Suprapubic skin (tissue), 3 donors: ENCODE results near the gene BUD13.

Experiments
- POLR2AphosphoS5 ChIP-seq, 3 donors: sonication (generic); formaldehyde crosslinking; IDR thresholded peaks; one replicate each; pipeline ENCODE4 v1.6.1; 2017; ENCODE audit warnings: antibody characterized with exemption in 3 of 3
- TF ChIP-seq, protein P1 (sequence below), 2 donors: fragments of 200-600 bp in 1 of 2; fragments of 450-650 bp in 1 of 2; sonication (generic) in 1 of 2; IDR thresholded peaks; one replicate each; pipeline ENCODE4 v1.5.1; 2016 to 2019; ENCODE audit warnings: antibody characterized with exemption in 2 of 2, mild to moderate bottlenecking in 1 of 2, moderate library complexity in 1 of 2

DNA sequence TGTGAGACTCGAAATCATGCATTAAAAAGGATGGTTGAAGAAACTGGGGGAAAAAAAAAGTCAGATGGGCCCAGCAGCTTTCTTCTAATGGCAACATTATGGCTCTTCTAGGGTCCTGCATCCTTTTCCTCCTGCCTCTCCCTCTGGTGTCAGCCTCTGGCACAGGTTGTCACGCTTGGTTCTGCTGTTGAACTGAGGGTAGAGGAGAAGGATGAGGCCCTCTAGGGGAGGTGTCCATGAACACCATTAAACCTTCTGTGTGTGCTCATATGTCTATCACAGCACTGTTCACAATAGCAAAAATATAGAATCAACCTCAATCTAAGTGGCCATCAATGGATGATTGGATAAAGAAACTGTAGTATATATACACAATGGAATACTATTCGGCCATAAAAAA is 36.0 kb downstream of the BUD13 start:
- TF ChIP-seq, protein P1, sequence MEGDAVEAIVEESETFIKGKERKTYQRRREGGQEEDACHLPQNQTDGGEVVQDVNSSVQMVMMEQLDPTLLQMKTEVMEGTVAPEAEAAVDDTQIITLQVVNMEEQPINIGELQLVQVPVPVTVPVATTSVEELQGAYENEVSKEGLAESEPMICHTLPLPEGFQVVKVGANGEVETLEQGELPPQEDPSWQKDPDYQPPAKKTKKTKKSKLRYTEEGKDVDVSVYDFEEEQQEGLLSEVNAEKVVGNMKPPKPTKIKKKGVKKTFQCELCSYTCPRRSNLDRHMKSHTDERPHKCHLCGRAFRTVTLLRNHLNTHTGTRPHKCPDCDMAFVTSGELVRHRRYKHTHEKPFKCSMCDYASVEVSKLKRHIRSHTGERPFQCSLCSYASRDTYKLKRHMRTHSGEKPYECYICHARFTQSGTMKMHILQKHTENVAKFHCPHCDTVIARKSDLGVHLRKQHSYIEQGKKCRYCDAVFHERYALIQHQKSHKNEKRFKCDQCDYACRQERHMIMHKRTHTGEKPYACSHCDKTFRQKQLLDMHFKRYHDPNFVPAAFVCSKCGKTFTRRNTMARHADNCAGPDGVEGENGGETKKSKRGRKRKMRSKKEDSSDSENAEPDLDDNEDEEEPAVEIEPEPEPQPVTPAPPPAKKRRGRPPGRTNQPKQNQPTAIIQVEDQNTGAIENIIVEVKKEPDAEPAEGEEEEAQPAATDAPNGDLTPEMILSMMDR (IDR thresholded peaks at IDR 0.05) = no peak
- no peak for TF ChIP-seq POLR2AphosphoS5 (IDR thresholded peaks at IDR 0.05)
